Mucosa of descending colon (tissue), 3 donors: ENCODE data around the gene CLDN1. TPM values are rescaled to one million over a fixed set of nuclear protein-coding genes. Genes with fewer than 3 reads are reported as not detected.

Source experiments
- ATAC-seq: fragments of 200-7000 bp; cut with Tn5 transposase; one replicate; pipeline ENCODE4 v1.9.1; 2020; ENCODE audit warnings: mild to moderate bottlenecking, moderate library complexity
- DNase-seq, 3 donors: peaks; one replicate each; pipeline ENCODE4 v3.0.0-alpha.2; 2020
- H3K36me3 ChIP-seq: fragments of 200-600 bp; one replicate; pipeline ENCODE4 v1.8.0; 2021; ENCODE audit warnings: low read depth, mild to moderate bottlenecking
- H3K4me1 ChIP-seq: fragments of 200-600 bp; one replicate; pipeline ENCODE4 v1.8.0; 2021; ENCODE audit warnings: low read depth, mild to moderate bottlenecking
- H3K4me3 ChIP-seq: fragments of 200-600 bp; one replicate; pipeline ENCODE4 v1.8.0; 2021; ENCODE audit warnings: mild to moderate bottlenecking
- H3K9me3 ChIP-seq: fragments of 200-600 bp; one replicate; pipeline ENCODE4 v1.8.0; 2021; ENCODE audit warnings: mild to moderate bottlenecking
- intact Hi-C, 2 donors: fragments of 100-400 bp; cut with DNase I in 1 of 2; cut with micrococcal nuclease in 1 of 2; formaldehyde crosslinking; loops; one replicate each; pipeline versions ENCODE4 v1.11.0 to v1.11.1; 2022; cut with DNase I, micrococcal nuclease
- total RNA-seq, 3 donors: library from RNA; stranded (reverse); fragmentation: NEBNext Ultra II Directional in 2 of 3; extraction: Animal tissue kit (Norgen Biotek cat#: 25700) in 2 of 3; gene quantifications; one replicate each; pipeline versions ENCODE4 v1.2.1 to v1.2.4, GENCODE V29; 2021 to 2023
- TF ChIP-seq, protein P1 (sequence below): fragments of 200-600 bp; IDR thresholded peaks from one replicate; pipeline ENCODE4 v1.8.0; 2022; ENCODE audit warnings: antibody characterized with exemption, mild to moderate bottlenecking
- donor health status: DM: no; HTN: no; CAD: no; lungs with moderate emphysema.
- donor health status: DM: no; HTN: no; CAD: no.
- donor health status: DM: no; HTN: yes; CAD: no.

CLDN1 gene
- total RNA-seq, 3 donors from 2014 or later = 0.57 to 4.3 (median 0.78) TPM

DNA sequence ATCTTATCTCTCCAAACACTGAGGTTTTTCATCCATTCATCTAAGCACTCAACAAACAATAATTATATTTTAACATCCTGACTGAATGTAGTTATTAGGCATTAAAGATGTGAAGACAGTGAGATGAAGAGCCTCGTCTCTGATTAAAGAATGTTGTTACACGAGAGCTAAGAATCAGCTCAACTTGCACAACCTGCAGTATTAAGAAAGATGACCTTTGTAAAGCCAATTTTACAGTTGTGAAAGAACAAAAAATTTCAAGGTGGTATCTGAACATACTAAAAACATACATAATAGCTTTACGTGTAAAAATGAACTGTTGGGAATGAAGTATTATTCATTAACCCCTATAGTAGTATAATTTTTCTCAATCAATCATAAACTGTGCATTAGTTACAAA, 12.8 kb downstream of the CLDN1 start:
- DNase-seq = no peak
- no peaks in the 10 kb centered on the region for H3K9me3 ChIP-seq
- no peaks in the 10 kb centered on the region for H3K4me1 ChIP-seq
- H3K36me3 ChIP-seq = no peaks in the 10 kb centered on the region
- no peak for ATAC-seq
- TF ChIP-seq, protein P1, sequence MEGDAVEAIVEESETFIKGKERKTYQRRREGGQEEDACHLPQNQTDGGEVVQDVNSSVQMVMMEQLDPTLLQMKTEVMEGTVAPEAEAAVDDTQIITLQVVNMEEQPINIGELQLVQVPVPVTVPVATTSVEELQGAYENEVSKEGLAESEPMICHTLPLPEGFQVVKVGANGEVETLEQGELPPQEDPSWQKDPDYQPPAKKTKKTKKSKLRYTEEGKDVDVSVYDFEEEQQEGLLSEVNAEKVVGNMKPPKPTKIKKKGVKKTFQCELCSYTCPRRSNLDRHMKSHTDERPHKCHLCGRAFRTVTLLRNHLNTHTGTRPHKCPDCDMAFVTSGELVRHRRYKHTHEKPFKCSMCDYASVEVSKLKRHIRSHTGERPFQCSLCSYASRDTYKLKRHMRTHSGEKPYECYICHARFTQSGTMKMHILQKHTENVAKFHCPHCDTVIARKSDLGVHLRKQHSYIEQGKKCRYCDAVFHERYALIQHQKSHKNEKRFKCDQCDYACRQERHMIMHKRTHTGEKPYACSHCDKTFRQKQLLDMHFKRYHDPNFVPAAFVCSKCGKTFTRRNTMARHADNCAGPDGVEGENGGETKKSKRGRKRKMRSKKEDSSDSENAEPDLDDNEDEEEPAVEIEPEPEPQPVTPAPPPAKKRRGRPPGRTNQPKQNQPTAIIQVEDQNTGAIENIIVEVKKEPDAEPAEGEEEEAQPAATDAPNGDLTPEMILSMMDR = no peak
- intact Hi-C loops = no loop called here
- no peak overlapping the region for H3K4me3 ChIP-seq

DNA sequence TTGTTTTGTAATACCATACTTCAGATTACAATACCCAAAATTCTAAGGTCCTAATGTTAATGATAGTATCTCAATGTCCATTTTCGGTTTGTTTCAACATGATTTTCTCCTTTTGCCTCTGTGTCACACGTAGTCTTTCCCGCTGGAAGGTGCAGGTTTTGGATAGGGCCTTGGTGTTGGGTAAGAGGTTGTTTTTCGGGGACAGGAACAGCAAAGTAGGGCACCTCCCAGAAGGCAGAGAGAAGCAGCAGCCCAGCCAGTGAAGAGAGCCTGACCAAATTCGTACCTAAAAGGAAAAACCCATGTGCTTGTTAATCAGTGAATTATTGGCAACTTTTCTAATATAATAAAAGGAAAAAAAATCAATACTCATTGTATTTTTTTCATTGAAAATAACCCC, 14.1 kb downstream of the CLDN1 start:
- ATAC-seq (no peak), DNase-seq (no peak)
- Histone ChIP-seq H3K36me3 (no peaks in the 10 kb centered on the region), H3K4me1 (no peaks in the 10 kb centered on the region), H3K4me3 (no peak overlapping the region), H3K9me3 (no peaks in the 10 kb centered on the region)
- TF ChIP-seq, protein P1 = no peak
- intact Hi-C loops = no loop called here

DNA sequence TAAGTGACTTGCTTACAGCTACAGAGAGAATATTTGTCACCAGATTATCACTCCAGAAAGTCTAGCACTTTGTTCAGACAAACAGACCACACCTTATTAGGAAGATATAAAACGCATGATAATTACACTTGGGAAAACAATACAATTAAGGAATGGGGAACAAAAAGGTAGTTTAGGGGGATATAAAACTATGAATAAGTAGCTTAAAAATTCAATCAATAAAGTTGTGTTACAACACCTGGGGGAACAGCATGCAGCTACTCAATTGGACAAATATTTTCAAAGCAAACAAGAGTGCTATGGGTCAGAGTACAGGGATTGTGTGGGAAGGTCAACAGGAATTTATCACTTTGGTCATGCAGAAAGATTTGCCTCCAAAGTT, 15.1 kb downstream of the CLDN1 start:
- no peak for ATAC-seq

DNA sequence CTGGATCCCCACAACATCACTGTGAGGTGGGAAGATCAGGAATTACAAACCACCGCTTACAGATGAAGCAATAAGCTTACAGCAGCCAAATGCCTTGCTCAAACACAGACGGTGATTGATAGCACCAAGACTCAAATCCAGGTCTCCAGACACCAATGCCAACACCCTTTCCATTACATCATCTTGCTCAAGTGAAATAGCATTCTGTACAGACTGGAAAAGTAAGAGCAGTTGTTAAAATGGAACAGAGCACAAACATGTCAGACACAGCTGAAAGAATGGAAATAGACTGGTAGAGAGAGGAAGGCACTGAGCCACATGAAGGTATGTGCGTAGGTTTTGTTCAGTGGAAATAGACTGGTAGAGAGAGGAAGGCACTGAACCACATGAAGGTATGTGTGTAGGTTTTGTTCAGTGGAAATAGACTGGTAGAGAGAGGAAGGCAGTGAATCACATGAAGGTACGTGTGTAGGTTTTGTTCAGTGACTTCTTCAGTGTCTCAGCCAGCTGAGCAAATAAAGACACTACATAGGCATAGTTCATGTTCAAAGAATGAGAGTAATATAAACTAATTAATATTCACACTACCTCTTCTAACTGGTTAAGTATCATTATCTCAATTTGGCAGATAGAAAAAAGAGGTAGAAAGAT, 15.6 kb downstream of the CLDN1 start:
- intact Hi-C loops = no loop called here
- TF ChIP-seq, protein P1 = no peak
- Histone ChIP-seq H3K36me3 (no peaks in the 10 kb centered on the region), H3K4me3 (no peak overlapping the region), H3K9me3 (no peaks in the 10 kb centered on the region), H3K4me1 (no peaks in the 10 kb centered on the region)
- ATAC-seq (no peak), DNase-seq (no peak)

More for the DNA sequence above, 15.1 kb downstream of the CLDN1 start:
- no peaks in the 10 kb centered on the region for H3K9me3 ChIP-seq
- H3K4me1 ChIP-seq = no peaks in the 10 kb centered on the region
- TF ChIP-seq, protein P1 = no peak
- H3K4me3 ChIP-seq = no peak overlapping the region
- no peaks in the 10 kb centered on the region for H3K36me3 ChIP-seq
- no peak for DNase-seq
- intact Hi-C loops = no loop called here

DNA sequence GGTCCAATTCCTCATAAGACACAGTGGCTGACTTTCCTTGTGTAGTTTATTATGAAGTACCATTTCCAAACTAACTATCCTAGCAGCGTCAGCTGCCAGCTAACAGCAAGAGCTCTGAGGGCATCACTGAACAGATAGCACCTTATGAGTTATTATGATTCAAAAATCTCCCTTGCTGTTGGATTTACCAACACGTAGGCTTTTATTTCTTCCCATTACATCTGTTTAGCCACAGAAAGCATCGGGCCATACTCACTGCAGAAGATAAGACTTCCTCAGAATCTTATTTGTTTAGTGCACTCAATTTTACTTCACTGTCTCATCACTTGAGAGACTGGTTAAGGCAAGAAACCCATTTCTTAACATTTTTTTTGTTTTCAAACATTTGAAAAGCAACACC, 16.2 kb downstream of the CLDN1 start:
- TF ChIP-seq, protein P1 = no peak
- H3K4me3 ChIP-seq = no peak overlapping the region
- no peaks in the 10 kb centered on the region for H3K9me3 ChIP-seq
- ATAC-seq = no peak
- intact Hi-C loops = no loop called here
- no peaks in the 10 kb centered on the region for H3K36me3 ChIP-seq
- H3K4me1 ChIP-seq = no peaks in the 10 kb centered on the region
- DNase-seq = no peak

DNA sequence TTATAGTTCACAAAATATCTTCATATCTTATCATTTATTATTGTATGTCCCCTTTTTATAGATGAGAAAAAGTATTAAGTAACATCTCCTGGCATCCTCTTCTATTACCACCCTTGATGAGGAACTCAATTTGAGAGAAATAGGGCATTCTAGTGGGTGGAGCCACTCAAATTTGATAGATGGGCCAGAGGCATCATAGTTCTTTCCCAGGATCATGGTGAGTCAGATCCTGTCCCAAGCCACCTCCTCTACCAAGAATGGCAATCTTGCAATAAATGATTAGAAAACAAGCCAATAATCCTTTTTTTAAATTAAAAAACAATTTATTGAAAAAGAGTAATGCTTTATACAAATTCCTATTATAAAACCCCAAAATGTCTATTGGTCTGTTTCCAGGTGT, 16.8 kb downstream of the CLDN1 start:
- TF ChIP-seq, protein P1 = no peak
- Histone ChIP-seq H3K9me3 (no peaks in the 10 kb centered on the region), H3K4me1 (no peaks in the 10 kb centered on the region), H3K4me3 (no peak overlapping the region), H3K36me3 (no peaks in the 10 kb centered on the region)
- DNase-seq (no peak), ATAC-seq (no peak)
- intact Hi-C loops = no loop called here
